ENCODE data around the gene MMP20.

DNA sequence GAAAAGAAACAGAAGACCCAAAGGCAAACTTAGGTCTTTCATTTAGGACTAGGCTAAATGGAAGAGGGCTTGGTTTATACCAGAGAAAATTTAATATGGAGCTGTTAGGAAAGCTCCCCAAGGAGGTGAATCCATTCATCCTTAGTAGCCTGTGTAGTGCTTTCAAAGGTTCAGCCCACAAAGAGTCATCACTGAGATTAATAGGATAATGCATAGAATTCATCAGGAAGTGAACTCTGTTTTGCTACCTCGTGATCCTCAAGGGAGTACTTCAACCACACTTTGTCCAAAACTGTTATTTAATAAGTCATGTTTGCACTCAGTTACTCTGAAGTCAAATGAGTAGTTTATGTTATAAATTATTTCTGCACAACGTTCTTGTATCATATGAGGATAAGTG, 51.3 kb downstream of the MMP20 start:
- TF ChIP-seq CTCF (conservative IDR thresholded peaks at IDR 0.05; ENCODE audit: low read depth in 2 of 2) (no peak), POLR2AphosphoS5 (IDR thresholded peaks at IDR 0.05; ENCODE audit: low read depth) (no peak), EZH2 (IDR thresholded peaks at IDR 0.05; ENCODE audit: low read depth, unreplicated experiment) (no peak), CREB1 (CRISPR knock-in tag; IDR thresholded peaks at IDR 0.05; ENCODE audit: low read depth) (no peak), EZH2phosphoT487 (IDR thresholded peaks at IDR 0.05; ENCODE audit: unreplicated experiment) (no peak), NANOG (IDR thresholded peaks at IDR 0.05; ENCODE audit: borderline replicate concordance) (no peak), STAT1 (IDR thresholded peaks at IDR 0.05; ENCODE audit: unreplicated experiment) (no peak), JUNB (IDR thresholded peaks at IDR 0.05; ENCODE audit: unreplicated experiment) (no peak), ZNF462 (CRISPR knock-in tag; IDR thresholded peaks at IDR 0.05) (no peak), ZNF331 (CRISPR knock-in tag; IDR thresholded peaks at IDR 0.05; ENCODE audit: low read depth) (no peak), ZNF114 (CRISPR knock-in tag; IDR thresholded peaks at IDR 0.05) (no peak)
- TF ChIP-seq, protein P1, sequence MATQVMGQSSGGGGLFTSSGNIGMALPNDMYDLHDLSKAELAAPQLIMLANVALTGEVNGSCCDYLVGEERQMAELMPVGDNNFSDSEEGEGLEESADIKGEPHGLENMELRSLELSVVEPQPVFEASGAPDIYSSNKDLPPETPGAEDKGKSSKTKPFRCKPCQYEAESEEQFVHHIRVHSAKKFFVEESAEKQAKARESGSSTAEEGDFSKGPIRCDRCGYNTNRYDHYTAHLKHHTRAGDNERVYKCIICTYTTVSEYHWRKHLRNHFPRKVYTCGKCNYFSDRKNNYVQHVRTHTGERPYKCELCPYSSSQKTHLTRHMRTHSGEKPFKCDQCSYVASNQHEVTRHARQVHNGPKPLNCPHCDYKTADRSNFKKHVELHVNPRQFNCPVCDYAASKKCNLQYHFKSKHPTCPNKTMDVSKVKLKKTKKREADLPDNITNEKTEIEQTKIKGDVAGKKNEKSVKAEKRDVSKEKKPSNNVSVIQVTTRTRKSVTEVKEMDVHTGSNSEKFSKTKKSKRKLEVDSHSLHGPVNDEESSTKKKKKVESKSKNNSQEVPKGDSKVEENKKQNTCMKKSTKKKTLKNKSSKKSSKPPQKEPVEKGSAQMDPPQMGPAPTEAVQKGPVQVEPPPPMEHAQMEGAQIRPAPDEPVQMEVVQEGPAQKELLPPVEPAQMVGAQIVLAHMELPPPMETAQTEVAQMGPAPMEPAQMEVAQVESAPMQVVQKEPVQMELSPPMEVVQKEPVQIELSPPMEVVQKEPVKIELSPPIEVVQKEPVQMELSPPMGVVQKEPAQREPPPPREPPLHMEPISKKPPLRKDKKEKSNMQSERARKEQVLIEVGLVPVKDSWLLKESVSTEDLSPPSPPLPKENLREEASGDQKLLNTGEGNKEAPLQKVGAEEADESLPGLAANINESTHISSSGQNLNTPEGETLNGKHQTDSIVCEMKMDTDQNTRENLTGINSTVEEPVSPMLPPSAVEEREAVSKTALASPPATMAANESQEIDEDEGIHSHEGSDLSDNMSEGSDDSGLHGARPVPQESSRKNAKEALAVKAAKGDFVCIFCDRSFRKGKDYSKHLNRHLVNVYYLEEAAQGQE (IDR thresholded peaks at IDR 0.05; ENCODE audit: unreplicated experiment) = no peak
